Neural cell (in vitro differentiated cells): Measurements from ENCODE around the gene SIRPB1. TPM values are rescaled to one million over a fixed set of nuclear protein-coding genes. Genes with fewer than 3 reads are reported as not detected.

ENCODE experiments used
- H2AFZ ChIP-seq: fragments of 200-600, 300-800 bp; sonication (generic), shearing (Covaris generic); 2 replicates; pipeline ENCODE4 v1.6.0; 2014; ENCODE audit warnings: low read depth, mild to moderate bottlenecking, antibody characterized with exemption, low read length, moderate library complexity
- H3F3A ChIP-seq: fragments of 200-600 bp; shearing (Covaris generic); 2 replicates; pipeline ENCODE4 v1.6.1; 2016; ENCODE audit warnings: mild to moderate bottlenecking, moderate library complexity, mixed read lengths, antibody characterized with exemption, low read length; ENCODE audit not compliant: insufficient read depth, poor library complexity, severe bottlenecking
- H3K27ac ChIP-seq: fragments of 200-600, 300-800 bp; sonication (generic), shearing (Covaris generic); 2 replicates; pipeline ENCODE4 v1.5.1; 2014; ENCODE audit warnings: mild to moderate bottlenecking, low read length, moderate library complexity
- H3K27me3 ChIP-seq: fragments of 300-800, 200-600 bp; sonication (generic), shearing (Covaris generic); 2 replicates; pipeline ENCODE4 v1.6.0; 2014; ENCODE audit warnings: mild to moderate bottlenecking, low read depth, low read length, moderate library complexity; ENCODE audit not compliant: insufficient read depth
- H3K36me3 ChIP-seq: fragments of 300-800, 200-600 bp; sonication (generic), shearing (Covaris generic); 2 replicates; pipeline ENCODE4 v1.5.1; 2014; ENCODE audit warnings: mild to moderate bottlenecking, antibody characterized with exemption, low read length, moderate library complexity; ENCODE audit not compliant: insufficient read depth
- H3K4me2 ChIP-seq: fragments of 300-800, 200-600 bp; sonication (generic), shearing (Covaris generic); 2 replicates; pipeline ENCODE4 v1.6.0; 2014; ENCODE audit warnings: mild to moderate bottlenecking, low read length
- H3K4me3 ChIP-seq: fragments of 300-800, 200-600 bp; sonication (generic), shearing (Covaris generic); 2 replicates; pipeline ENCODE4 v1.5.1; 2014; ENCODE audit warnings: mild to moderate bottlenecking, low read length, moderate library complexity
- H3K79me2 ChIP-seq: fragments of 200-600 bp; shearing (Covaris generic); replicated peaks from 2 replicates; pipeline ENCODE4 v1.6.0; 2014; ENCODE audit warnings: mild to moderate bottlenecking, low read length, moderate library complexity; ENCODE audit not compliant: insufficient read depth
- H3K9ac ChIP-seq: fragments of 300-800, 200-600 bp; sonication (generic), shearing (Covaris generic); 2 replicates; pipeline ENCODE4 v1.6.1; 2016; ENCODE audit warnings: mild to moderate bottlenecking, low read length, mixed read lengths
- H3K9me2 ChIP-seq: fragments of 200-600 bp; shearing (Covaris generic); 2 replicates; pipeline ENCODE4 v1.6.1; 2016; ENCODE audit warnings: mild to moderate bottlenecking, low read length, mixed read lengths; ENCODE audit not compliant: insufficient read depth
- H3K9me3 ChIP-seq: fragments of 200-600, 300-800 bp; sonication (generic), shearing (Covaris generic); 2 replicates; pipeline ENCODE4 v1.6.1; 2016; ENCODE audit warnings: mild to moderate bottlenecking, mixed run types, low read length, moderate library complexity, mixed read lengths
- H4K20me1 ChIP-seq: fragments of 200-600 bp; shearing (Covaris generic); 2 replicates; pipeline ENCODE4 v1.6.1; 2016; ENCODE audit warnings: mild to moderate bottlenecking, mixed run types; ENCODE audit not compliant: insufficient read depth
- EP300 ChIP-seq: fragments of 450-650 bp; conservative IDR thresholded peaks from 2 replicates; pipeline ENCODE4 v1.6.1; 2014; ENCODE audit warnings: antibody characterized with exemption, mild to moderate bottlenecking, moderate library complexity; ENCODE audit not compliant: poor library complexity, severe bottlenecking
- EZH2 ChIP-seq: fragments of 200-600, 300-800 bp; shearing (Covaris generic), sonication (generic); IDR thresholded peaks from 2 replicates; pipeline ENCODE4 v1.6.1; 2014; ENCODE audit warnings: antibody characterized with exemption, low read length, borderline replicate concordance, mild to moderate bottlenecking; ENCODE audit not compliant: insufficient read depth, poor library complexity, severe bottlenecking
- MXI1 ChIP-seq: fragments of 450-650 bp; conservative IDR thresholded peaks from 2 replicates; pipeline ENCODE4 v1.6.1; 2014; ENCODE audit warnings: antibody characterized with exemption, mild to moderate bottlenecking; ENCODE audit not compliant: poor library complexity, severe bottlenecking
- POLR2AphosphoS5 ChIP-seq: IDR thresholded peaks from 2 replicates; pipeline ENCODE4 v1.6.1; 2012
- RAD21 ChIP-seq: fragments of 450-650 bp; conservative IDR thresholded peaks from 2 replicates; pipeline ENCODE4 v1.6.1; 2014; ENCODE audit warnings: antibody characterized with exemption, mild to moderate bottlenecking, moderate library complexity
- SMC3 ChIP-seq: fragments of 450-650 bp; conservative IDR thresholded peaks from 2 replicates; pipeline ENCODE4 v1.6.1; 2014; ENCODE audit warnings: antibody characterized with exemption, mild to moderate bottlenecking, moderate library complexity; ENCODE audit not compliant: poor library complexity
- TAF1 ChIP-seq: IDR thresholded peaks from 2 replicates; pipeline ENCODE4 v1.6.1; 2012; ENCODE audit warnings: low read depth
- polyA plus RNA-seq: library from polyadenylated mRNA; depleted of rRNA; stranded (reverse); fragments of >200 nt; gene quantifications from 2 replicates; pipeline ENCODE4 v1.2.3, GENCODE V29; 2014
- TF ChIP-seq, protein P1 (sequence below): fragments of 450-650 bp; IDR thresholded peaks from 2 replicates; pipeline ENCODE4 v1.5.1; 2014; ENCODE audit warnings: antibody characterized with exemption, mild to moderate bottlenecking, moderate library complexity; ENCODE audit not compliant: poor library complexity, severe bottlenecking
- TF ChIP-seq, protein P2 (sequence below): IDR thresholded peaks from 2 replicates; pipeline ENCODE4 v1.6.1; 2012; ENCODE audit warnings: borderline replicate concordance

Gene SIRPB1
- polyA plus RNA-seq, 1 donor from 2014 or later: 0.20 TPM

DNA sequence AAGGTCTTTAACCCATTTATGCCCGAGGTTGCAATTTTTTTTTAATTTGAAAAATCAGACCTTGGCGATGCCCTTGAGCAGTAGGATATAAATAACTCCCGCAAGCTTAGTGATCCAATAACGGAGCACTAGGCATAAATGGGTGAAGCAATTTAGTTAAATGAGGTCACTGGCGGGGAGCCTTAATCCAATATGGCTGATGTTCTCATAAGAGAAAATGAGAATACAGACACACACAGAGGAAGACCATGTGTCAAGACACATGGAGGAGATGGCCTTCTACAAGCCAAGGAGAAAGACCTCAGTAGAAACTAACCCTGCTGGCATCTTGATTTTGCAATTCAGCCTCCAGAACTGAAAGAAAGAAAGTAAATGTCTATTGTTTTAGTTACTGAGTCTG, 37.0 kb upstream of the SIRPB1 start:
- Histone ChIP-seq H4K20me1 (no peaks in the 10 kb centered on the region), H3K4me2 (no peak overlapping the region), H3K27ac (no peak overlapping the region), H3K9ac (no peak overlapping the region), H3K79me2 (no peaks in the 10 kb centered on the region), H2AFZ (no peak overlapping the region), H3K9me3 (no peaks in the 10 kb centered on the region), H3K4me3 (no peak overlapping the region), H3K27me3 (no peaks in the 10 kb centered on the region), H3F3A (no peaks in the 10 kb centered on the region), H3K36me3 (no peaks in the 10 kb centered on the region), H3K9me2 (no peaks in the 10 kb centered on the region)
- TF ChIP-seq, protein P1, sequence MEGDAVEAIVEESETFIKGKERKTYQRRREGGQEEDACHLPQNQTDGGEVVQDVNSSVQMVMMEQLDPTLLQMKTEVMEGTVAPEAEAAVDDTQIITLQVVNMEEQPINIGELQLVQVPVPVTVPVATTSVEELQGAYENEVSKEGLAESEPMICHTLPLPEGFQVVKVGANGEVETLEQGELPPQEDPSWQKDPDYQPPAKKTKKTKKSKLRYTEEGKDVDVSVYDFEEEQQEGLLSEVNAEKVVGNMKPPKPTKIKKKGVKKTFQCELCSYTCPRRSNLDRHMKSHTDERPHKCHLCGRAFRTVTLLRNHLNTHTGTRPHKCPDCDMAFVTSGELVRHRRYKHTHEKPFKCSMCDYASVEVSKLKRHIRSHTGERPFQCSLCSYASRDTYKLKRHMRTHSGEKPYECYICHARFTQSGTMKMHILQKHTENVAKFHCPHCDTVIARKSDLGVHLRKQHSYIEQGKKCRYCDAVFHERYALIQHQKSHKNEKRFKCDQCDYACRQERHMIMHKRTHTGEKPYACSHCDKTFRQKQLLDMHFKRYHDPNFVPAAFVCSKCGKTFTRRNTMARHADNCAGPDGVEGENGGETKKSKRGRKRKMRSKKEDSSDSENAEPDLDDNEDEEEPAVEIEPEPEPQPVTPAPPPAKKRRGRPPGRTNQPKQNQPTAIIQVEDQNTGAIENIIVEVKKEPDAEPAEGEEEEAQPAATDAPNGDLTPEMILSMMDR: no peak
- TF ChIP-seq SMC3 (no peak), EP300 (no peak), EZH2 (no peak), POLR2AphosphoS5 (no peak), TAF1 (no peak), MXI1 (no peak), RAD21 (no peak)
- TF ChIP-seq, protein P2, sequence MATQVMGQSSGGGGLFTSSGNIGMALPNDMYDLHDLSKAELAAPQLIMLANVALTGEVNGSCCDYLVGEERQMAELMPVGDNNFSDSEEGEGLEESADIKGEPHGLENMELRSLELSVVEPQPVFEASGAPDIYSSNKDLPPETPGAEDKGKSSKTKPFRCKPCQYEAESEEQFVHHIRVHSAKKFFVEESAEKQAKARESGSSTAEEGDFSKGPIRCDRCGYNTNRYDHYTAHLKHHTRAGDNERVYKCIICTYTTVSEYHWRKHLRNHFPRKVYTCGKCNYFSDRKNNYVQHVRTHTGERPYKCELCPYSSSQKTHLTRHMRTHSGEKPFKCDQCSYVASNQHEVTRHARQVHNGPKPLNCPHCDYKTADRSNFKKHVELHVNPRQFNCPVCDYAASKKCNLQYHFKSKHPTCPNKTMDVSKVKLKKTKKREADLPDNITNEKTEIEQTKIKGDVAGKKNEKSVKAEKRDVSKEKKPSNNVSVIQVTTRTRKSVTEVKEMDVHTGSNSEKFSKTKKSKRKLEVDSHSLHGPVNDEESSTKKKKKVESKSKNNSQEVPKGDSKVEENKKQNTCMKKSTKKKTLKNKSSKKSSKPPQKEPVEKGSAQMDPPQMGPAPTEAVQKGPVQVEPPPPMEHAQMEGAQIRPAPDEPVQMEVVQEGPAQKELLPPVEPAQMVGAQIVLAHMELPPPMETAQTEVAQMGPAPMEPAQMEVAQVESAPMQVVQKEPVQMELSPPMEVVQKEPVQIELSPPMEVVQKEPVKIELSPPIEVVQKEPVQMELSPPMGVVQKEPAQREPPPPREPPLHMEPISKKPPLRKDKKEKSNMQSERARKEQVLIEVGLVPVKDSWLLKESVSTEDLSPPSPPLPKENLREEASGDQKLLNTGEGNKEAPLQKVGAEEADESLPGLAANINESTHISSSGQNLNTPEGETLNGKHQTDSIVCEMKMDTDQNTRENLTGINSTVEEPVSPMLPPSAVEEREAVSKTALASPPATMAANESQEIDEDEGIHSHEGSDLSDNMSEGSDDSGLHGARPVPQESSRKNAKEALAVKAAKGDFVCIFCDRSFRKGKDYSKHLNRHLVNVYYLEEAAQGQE: no peak

DNA sequence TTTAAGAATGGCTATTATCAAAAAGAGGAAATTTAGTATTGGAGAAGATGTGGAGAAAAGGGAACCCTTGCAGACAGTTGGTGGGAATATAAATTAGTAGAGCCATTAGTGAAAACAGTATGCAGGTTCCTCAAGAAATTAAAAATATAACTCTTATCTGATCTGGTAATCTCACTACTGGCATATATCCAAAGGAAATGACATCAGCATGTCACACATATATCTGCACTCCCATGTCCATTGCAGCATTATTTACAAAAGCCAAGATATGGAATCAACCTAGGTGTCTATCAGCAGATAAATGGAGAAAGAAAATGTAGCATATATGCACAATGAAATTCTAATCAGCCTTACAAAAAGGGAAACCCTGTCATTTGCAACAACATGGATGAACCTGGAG, 35.2 kb upstream of the SIRPB1 start:
- no peak overlapping the region for H3K9ac ChIP-seq
- no peaks in the 10 kb centered on the region for H3K79me2 ChIP-seq
- no peaks in the 10 kb centered on the region for H3K27me3 ChIP-seq
- H3K36me3 ChIP-seq: no peaks in the 10 kb centered on the region
- H3K9me2 ChIP-seq: no peaks in the 10 kb centered on the region
- H3K4me3 ChIP-seq: no peak overlapping the region
- H3K27ac ChIP-seq: no peak overlapping the region
- H2AFZ ChIP-seq: no peak overlapping the region
- no peaks in the 10 kb centered on the region for H3K9me3 ChIP-seq
- H3F3A ChIP-seq: no peaks in the 10 kb centered on the region
- H4K20me1 ChIP-seq: no peaks in the 10 kb centered on the region
- H3K4me2 ChIP-seq: no peak overlapping the region
- TF ChIP-seq POLR2AphosphoS5 (no peak), MXI1 (no peak)
- TF ChIP-seq, protein P1: no peak
- TF ChIP-seq, protein P2: no peak
